OCI-LY7 (cell line): Measurements from ENCODE around the gene NUDT14. TPM values are rescaled to one million over a fixed set of nuclear protein-coding genes. Genes with fewer than 3 reads are reported as not detected.
A peak's percentile ranks its signal among the peaks of the same experiment; 100 is the strongest.

ENCODE experiments used
- Bru-seq: library from RNA; stranded (reverse); fragments of 400-500 nt; gene quantifications from one replicate; lab custom pipeline; 2021; lab: Mats Ljungman, UMichigan
- BruChase-seq, 2 experiments: library from RNA; stranded (reverse); fragments of 400-500 nt; gene quantifications; one replicate each; lab custom pipeline; 2021; lab: Mats Ljungman, UMichigan
- BruUV-seq: library from RNA; stranded (reverse); fragments of 400-500 nt; replicated peaks from 2 replicates; lab custom pipeline; 2021; lab: Mats Ljungman, UMichigan
- CTCF ChIA-PET: fragments of 300-600 bp; sonication (Branson Sonifier 250); formaldehyde crosslinking; loops from one replicate; lab custom pipeline; 2022; ENCODE audit warnings: antibody characterized with exemption; ENCODE audit not compliant: unreplicated experiment; lab: Charles Lee
- POLR2A ChIA-PET: fragments of 300-600 bp; sonication (Branson Sonifier 250); formaldehyde crosslinking; loops from one replicate; lab custom pipeline; 2022; ENCODE audit warnings: antibody characterized with exemption; lab: Charles Lee
- DNase-seq: peaks from one replicate; pipeline ENCODE4 v3.0.0-alpha.2; 2015; ENCODE audit warnings: low spot score
- H2AFZ ChIP-seq: fragments of 200-600 bp; sonication (generic), shearing (Covaris generic); 2 replicates; pipeline ENCODE4 v1.6.1; 2014; ENCODE audit warnings: mild to moderate bottlenecking, antibody characterized with exemption, low read length, moderate library complexity
- H3K27ac ChIP-seq: fragments of 200-600 bp; sonication (generic); 2 replicates; pipeline ENCODE4 v1.5.1; 2014; ENCODE audit warnings: mixed run types, low read depth, mild to moderate bottlenecking, moderate library complexity, low read length, inconsistent platforms; ENCODE audit not compliant: poor library complexity, severe bottlenecking
- H3K36me3 ChIP-seq: fragments of 200-600 bp; sonication (generic); 2 replicates; pipeline ENCODE4 v1.6.1; 2014; ENCODE audit warnings: mild to moderate bottlenecking, antibody characterized with exemption, low read length, moderate library complexity, mixed read lengths; ENCODE audit not compliant: insufficient read depth
- H3K4me1 ChIP-seq: fragments of 200-600 bp; sonication (generic); 2 replicates; pipeline ENCODE4 v1.5.1; 2014; ENCODE audit warnings: mild to moderate bottlenecking, low read length; ENCODE audit not compliant: insufficient read depth, poor library complexity, severe bottlenecking
- H3K4me2 ChIP-seq: fragments of 200-600 bp; sonication (generic); 2 replicates; pipeline ENCODE4 v1.6.1; 2014; ENCODE audit warnings: mild to moderate bottlenecking, low read length
- H3K4me3 ChIP-seq: fragments of 200-600 bp; sonication (generic); 2 replicates; pipeline ENCODE4 v1.5.1; 2014; ENCODE audit warnings: mild to moderate bottlenecking, low read depth, low read length; ENCODE audit not compliant: poor library complexity, severe bottlenecking
- H3K79me2 ChIP-seq: fragments of 200-600 bp; sonication (generic); 2 replicates; pipeline ENCODE4 v1.6.1; 2016; ENCODE audit warnings: low read depth, mild to moderate bottlenecking, low read length, moderate library complexity, mixed read lengths; ENCODE audit not compliant: insufficient read depth
- H3K9me2 ChIP-seq: fragments of 200-600 bp; sonication (generic); 2 replicates; pipeline ENCODE4 v1.6.1; 2016; ENCODE audit warnings: mild to moderate bottlenecking, low read length, mixed read lengths; ENCODE audit not compliant: insufficient read depth
- H3K9me3 ChIP-seq: fragments of 200-600 bp; sonication (generic); 2 replicates; pipeline ENCODE4 v1.6.1; 2014; ENCODE audit warnings: mild to moderate bottlenecking, mixed run types, low read length, mixed read lengths
- H4K20me1 ChIP-seq: fragments of 200-600 bp; sonication (generic); 2 replicates; pipeline ENCODE4 v1.6.1; 2014; ENCODE audit warnings: mild to moderate bottlenecking, antibody characterized with exemption, low read length, moderate library complexity, mixed read lengths; ENCODE audit not compliant: insufficient read depth
- CTCF ChIP-seq: fragments of 200-600 bp; sonication (generic); conservative IDR thresholded peaks from 2 replicates; pipeline ENCODE4 v1.5.1; 2014; ENCODE audit warnings: mild to moderate bottlenecking, antibody characterized with exemption, low read length, moderate library complexity, mixed read lengths
- EZH2phosphoT487 ChIP-seq: fragments of 200-600 bp; sonication (generic); IDR thresholded peaks from 2 replicates; pipeline ENCODE4 v1.6.1; 2018; ENCODE audit warnings: low read depth, borderline replicate concordance, mild to moderate bottlenecking, mixed run types, antibody characterized with exemption, low read length, moderate library complexity, mixed read lengths
- intact Hi-C: fragments of 100-400 bp; cut with micrococcal nuclease; formaldehyde crosslinking; loops from one replicate; pipeline ENCODE4 v1.10.0; 2022; ENCODE audit not compliant: unreplicated experiment
- long read RNA-seq: library from polyadenylated mRNA; stranded (forward); transcript quantifications from one replicate; pipeline ENCODE4 v2.0.0, GENCODE V29; 2022
- total RNA-seq, 2 experiments: library from RNA; depleted of rRNA in 1 of 2; stranded (reverse); fragments of >200 nt in 1 of 2; shearing (Covaris generic) in 1 of 2; gene quantifications; 2 replicates each; pipeline ENCODE4 v1.2.3, GENCODE V29; 2014 to 2022

The NUDT14 gene
- total RNA-seq (2014; rRNA removed; shearing (Covaris generic)) (19.5 and 32.1 TPM in 2 replicates), total RNA-seq (2022) (37.0 and 37.5 TPM in 2 replicates), Bru-seq, nascent RNA (percentile 54 among the genes with signal in this experiment), BruChase-seq, experiment 1, labeled RNA remaining after a 6-hour chase (percentile 63 among the genes with signal in this experiment), BruChase-seq, experiment 2, labeled RNA remaining after a 2-hour chase (percentile 52 among the genes with signal in this experiment)
- long read RNA-seq, transcript NUDT14-202 (5 exons, 845 nt): major isoform, 13 of 21 reads
- long read RNA-seq, partial matches to known transcripts: 1 of 21 reads
- long read RNA-seq, other reads (novel, unspliced or antisense): 6 of 21 reads

GRCh38 chr14:105180592-105181548 lies at the start of gene NUDT14:
Gene NUDT14 (minus strand): TSS chr14:105181312. CDS start chr14:105181209, 103 bp downstream.
- H2AFZ ChIP-seq: no peak within 1 kb of the TSS
- no peaks in the 10 kb centered on the region for H3K36me3 ChIP-seq
- no TSS peak for BruUV-seq
- TF ChIP-seq CTCF: no peak
- no peak for TF ChIP-seq EZH2phosphoT487
- CTCF ChIA-PET: interaction anchor here (0.6 kb wide), 2 partner anchors 13 to 120 kb away, joined by 3 read pairs; no protein-coding TSS in a partner anchor
- H3K4me2 ChIP-seq: peak within 1 kb of the TSS; percentile 82
- POLR2A ChIA-PET: interaction anchor here (0.5 to 1.1 kb wide), 3 partner anchors 19 to 119 kb away, joined by 3 read pairs; no protein-coding TSS in a partner anchor
- H3K9me2 ChIP-seq: no peaks in the 10 kb centered on the region
- no peaks in the 10 kb centered on the region for H4K20me1 ChIP-seq
- H3K9me3 ChIP-seq: no peaks in the 10 kb centered on the region
- intact Hi-C loops: loop anchor here (5.0 kb wide), 1 partner anchor 89 kb away; no protein-coding TSS in a partner anchor
- H3K4me3 ChIP-seq: peak within 1 kb of the TSS; percentile 68
- peak; percentile 84 for DNase-seq
- no peak within 1 kb of the TSS for H3K27ac ChIP-seq
- no peaks in the 10 kb centered on the region for H3K79me2 ChIP-seq
- peaks cover 30% of the 10 kb centered on the region for H3K4me1 ChIP-seq

GRCh38 chr14:105229099-105229655 lies 48.1 kb upstream of the NUDT14 start:
- no peaks in the 10 kb centered on the region for H3K4me1 ChIP-seq
- no peaks in the 10 kb centered on the region for H3K9me2 ChIP-seq
- no peaks in the 10 kb centered on the region for H3K36me3 ChIP-seq
- ChIA-PET CTCF (no interaction called here), POLR2A (no interaction called here)
- no peaks in the 10 kb centered on the region for H3K79me2 ChIP-seq
- no TSS peak for BruUV-seq
- DNase-seq: no peak
- no peak overlapping the region for H2AFZ ChIP-seq
- intact Hi-C loops: no loop called here
- H4K20me1 ChIP-seq: no peaks in the 10 kb centered on the region
- no peak overlapping the region for H3K4me3 ChIP-seq
- H3K4me2 ChIP-seq: no peak overlapping the region
- H3K27ac ChIP-seq: no peak overlapping the region
- TF ChIP-seq CTCF (no peak), EZH2phosphoT487 (no peak)
- no peaks in the 10 kb centered on the region for H3K9me3 ChIP-seq
